SK-N-SH treated with all-trans-retinoic acid at 6 μM for 48 hours (cell line): ENCODE results near the gene DRAXIN.

Source experiments
- ARNTL ChIP-seq: fragments of 450-650 bp; formaldehyde crosslinking; IDR thresholded peaks from 2 replicates; pipeline ENCODE4 v1.5.0; 2020; ENCODE audit warnings: low read depth, mild to moderate bottlenecking, moderate library complexity, borderline replicate concordance
- CREB5 ChIP-seq: fragments of 250-450 bp; sonication (Bioruptor Pico); IDR thresholded peaks from 2 replicates; pipeline ENCODE4 v1.5.1; 2020; ENCODE audit warnings: low read depth, mild to moderate bottlenecking, moderate library complexity
- CSRNP3 ChIP-seq: fragments of 250-450 bp; sonication (Bioruptor Pico); IDR thresholded peaks from 2 replicates; pipeline ENCODE4 v1.5.1; 2021; ENCODE audit warnings: mild to moderate bottlenecking, moderate library complexity
- ESRRG ChIP-seq: fragments of 250-450 bp; sonication (Bioruptor Pico); IDR thresholded peaks from 2 replicates; pipeline ENCODE4 v1.6.1; 2021; ENCODE audit warnings: mild to moderate bottlenecking
- ISL1 ChIP-seq: fragments of 250-450 bp; sonication (Bioruptor Pico); IDR thresholded peaks from 2 replicates; pipeline ENCODE4 v2.1.2; 2022; ENCODE audit warnings: mild to moderate bottlenecking, moderate library complexity
- OSR1 ChIP-seq: fragments of 250-450 bp; sonication (Bioruptor Pico); IDR thresholded peaks from 2 replicates; pipeline ENCODE4 v1.8.0; 2022; ENCODE audit warnings: moderate library complexity, mild to moderate bottlenecking, inconsistent platforms
- PATZ1 ChIP-seq: fragments of 250-450 bp; sonication (Bioruptor Pico); IDR thresholded peaks from 2 replicates; pipeline ENCODE4 v1.8.0; 2020; ENCODE audit warnings: mild to moderate bottlenecking, moderate library complexity, borderline replicate concordance
- PPARA ChIP-seq: fragments of 250-450 bp; sonication (Bioruptor Pico); IDR thresholded peaks from 2 replicates; pipeline ENCODE4 v1.5.0; 2020; ENCODE audit warnings: mild to moderate bottlenecking, borderline replicate concordance
- RARB ChIP-seq: fragments of 250-450 bp; sonication (Bioruptor Pico); IDR thresholded peaks from 2 replicates; pipeline ENCODE4 v1.8.0; 2021; ENCODE audit warnings: mild to moderate bottlenecking, moderate library complexity
- TOX ChIP-seq: fragments of 250-450 bp; sonication (Bioruptor Pico); IDR thresholded peaks from 2 replicates; pipeline ENCODE4 v1.8.0; 2021; ENCODE audit warnings: mild to moderate bottlenecking, moderate library complexity, borderline replicate concordance
- ZFP3 ChIP-seq: fragments of 250-450 bp; sonication (Bioruptor Pico); IDR thresholded peaks from 2 replicates; pipeline ENCODE4 v1.5.0; 2020; ENCODE audit warnings: mild to moderate bottlenecking, moderate library complexity
- ZNF70 ChIP-seq: fragments of 450-650 bp; formaldehyde crosslinking; IDR thresholded peaks from 2 replicates; pipeline ENCODE4 v1.5.0; 2020; ENCODE audit warnings: mild to moderate bottlenecking, moderate library complexity
- ZNF8 ChIP-seq: fragments of 450-650 bp; formaldehyde crosslinking; IDR thresholded peaks from 2 replicates; pipeline ENCODE4 v1.5.0; 2020; ENCODE audit warnings: mild to moderate bottlenecking, moderate library complexity

DNA sequence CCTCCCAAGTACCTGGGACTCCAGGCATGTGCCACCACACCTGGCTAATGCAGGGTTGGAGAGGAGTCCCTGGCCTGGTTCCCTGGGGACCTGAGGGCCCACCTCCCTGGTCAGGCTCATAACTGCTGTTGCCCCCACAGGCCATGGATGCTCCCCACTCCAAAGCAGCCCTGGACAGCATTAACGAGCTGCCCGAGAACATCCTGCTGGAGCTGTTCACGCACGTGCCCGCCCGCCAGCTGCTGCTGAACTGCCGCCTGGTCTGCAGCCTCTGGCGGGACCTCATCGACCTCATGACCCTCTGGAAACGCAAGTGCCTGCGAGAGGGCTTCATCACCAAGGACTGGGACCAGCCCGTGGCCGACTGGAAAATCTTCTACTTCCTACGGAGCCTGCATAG lies 23.0 kb upstream of the DRAXIN start:
- TF ChIP-seq ZFP3 (CRISPR knock-in tag) (no peak), CREB5 (CRISPR knock-in tag) (no peak), ESRRG (CRISPR knock-in tag) (no peak), ZNF70 (CRISPR knock-in tag) (no peak), CSRNP3 (no peak), ARNTL (no peak), PPARA (CRISPR knock-in tag) (no peak), ZNF8 (CRISPR knock-in tag) (no peak), TOX (CRISPR knock-in tag) (no peak), PATZ1 (CRISPR knock-in tag) (no peak), ISL1 (no peak), RARB (CRISPR knock-in tag) (no peak), OSR1 (CRISPR knock-in tag) (no peak)
